ENCODE data around the gene RAB3C.

RAB3C gene

DNA sequence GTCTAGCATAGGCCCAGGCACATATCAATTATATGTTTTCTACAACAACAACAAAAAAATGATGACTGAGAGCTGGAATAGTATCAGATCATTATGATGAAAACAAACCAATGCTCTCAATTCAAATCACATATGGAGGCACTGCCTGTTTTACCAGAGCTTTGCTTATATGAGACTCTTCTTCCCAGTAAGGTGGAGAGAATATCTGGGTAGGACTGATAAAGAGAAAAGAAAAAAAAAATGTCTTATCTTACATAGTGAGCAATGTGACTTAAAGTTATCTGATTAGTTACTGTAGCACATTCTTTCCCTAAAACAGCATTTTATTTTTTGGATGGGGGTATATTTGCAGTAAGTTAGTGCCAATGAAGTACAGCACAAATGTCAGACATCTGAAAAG lies 154.8 kb downstream of the RAB3C start:
- no peak for DNase-seq

DNA sequence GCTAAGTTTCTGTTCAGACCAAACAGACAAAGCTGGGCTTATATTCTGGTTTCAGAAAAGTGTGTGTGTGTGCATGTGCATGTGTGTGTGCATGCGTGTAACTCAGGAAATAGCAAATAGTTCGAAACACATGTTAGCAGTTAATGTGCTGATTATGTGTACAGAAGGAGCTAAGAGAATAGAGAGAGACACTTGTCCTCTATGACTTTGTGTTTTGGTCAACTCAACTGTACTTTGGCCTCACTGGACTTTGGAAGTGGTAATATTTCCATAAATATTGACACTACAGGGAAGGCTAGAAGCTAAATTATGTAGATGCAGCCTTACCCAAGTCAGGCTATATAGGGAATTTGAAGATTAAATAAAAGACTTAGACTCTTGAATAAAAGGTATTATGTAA lies 155.5 kb downstream of the RAB3C start:
- DNase-seq: no peak

DNA sequence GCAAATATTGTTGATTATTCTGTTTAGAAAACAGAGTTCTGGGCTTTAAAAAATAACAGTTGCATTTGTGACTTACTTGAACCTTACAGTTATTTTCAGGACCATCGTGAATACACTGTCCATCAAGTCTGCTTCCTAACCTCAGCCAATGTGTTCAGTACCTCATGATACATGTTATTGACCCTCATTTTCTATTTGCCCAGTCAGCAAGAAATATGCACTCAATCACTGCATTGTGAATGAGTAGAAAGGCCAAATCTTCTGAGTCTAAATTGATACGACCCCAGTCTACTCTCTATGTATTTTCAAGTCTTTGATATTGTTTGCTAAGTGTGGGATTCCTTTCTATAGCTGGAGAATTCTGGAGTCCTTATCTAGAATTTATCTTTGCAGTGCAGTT lies 156.2 kb downstream of the RAB3C start:
- no peak for DNase-seq

DNA sequence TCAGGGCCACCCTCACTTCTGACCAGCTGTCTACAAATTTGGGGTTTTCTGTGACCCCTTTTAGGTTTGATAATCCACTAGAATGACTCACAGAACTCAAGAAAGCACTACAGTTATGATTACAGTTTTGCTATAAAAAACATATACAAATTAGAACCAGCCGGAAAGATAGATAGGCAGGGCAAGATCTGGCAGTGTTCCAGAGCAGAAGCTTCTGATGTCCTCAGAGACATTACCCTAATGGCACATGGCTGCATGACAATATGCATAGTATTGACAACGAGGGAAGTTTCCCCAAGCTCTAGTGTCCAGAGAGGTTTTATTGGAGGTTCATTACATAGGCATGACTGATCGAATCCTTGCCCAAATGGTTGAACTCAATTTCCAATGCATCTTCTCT lies 158.1 kb downstream of the RAB3C start:
- no peak for DNase-seq

DNA sequence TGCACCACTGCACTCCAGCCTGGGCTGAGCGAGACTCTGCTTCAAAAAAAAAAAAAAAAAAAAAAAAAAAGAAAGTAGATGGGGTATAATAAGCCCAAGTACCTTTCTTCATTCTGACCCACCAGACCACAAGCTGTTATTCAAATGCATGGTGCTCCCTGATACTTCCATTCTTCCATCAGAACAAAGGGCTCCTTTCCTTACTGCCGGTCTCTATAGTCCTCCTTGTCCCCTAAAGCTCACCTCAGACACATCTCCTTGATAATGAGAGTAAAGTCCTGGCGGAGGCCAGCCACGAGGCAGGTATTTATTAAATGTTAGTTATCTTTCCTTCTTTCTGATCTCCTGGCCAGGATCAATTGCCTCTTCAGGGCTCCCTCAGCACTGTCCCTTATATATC lies 162.5 kb downstream of the RAB3C start:
- DNase-seq: no peak

DNA sequence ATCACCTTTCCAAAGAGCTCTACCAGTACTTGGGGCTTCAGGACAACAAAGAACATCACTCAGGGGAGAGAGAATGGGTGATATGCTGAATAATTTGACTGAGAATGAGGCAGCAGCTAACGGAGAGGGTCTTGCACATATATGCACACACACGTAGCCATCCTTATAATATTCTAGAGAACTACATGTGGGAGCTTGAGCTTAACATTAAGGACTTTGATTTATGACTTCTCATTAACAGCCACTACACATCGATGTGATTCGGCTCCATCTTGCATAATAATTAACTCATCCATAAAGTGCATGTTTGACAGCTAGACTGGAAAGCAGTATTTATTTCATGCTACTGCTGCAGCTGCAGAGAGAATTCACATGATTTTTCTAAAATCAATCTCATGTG lies 163.4 kb downstream of the RAB3C start:
- no peak for DNase-seq

DNA sequence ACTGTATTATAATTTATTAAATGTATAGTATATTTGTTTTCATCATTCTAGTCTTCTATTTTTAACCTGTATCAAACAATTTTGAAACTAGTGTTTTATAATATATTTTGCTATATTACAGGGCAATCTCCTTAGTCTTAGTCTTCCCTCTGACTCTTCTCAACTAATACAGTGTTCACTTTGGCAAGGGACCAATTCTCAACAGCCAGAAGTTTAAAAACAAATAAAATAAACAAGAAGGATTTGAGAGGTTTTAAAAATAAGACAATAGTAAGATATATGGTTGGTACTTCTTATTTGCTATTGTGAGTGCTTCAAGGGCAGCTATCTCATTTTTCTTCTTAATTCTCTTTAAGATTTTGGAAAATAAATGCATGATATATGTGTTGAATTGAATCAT lies 167.2 kb downstream of the RAB3C start:
- no peak for DNase-seq

DNA sequence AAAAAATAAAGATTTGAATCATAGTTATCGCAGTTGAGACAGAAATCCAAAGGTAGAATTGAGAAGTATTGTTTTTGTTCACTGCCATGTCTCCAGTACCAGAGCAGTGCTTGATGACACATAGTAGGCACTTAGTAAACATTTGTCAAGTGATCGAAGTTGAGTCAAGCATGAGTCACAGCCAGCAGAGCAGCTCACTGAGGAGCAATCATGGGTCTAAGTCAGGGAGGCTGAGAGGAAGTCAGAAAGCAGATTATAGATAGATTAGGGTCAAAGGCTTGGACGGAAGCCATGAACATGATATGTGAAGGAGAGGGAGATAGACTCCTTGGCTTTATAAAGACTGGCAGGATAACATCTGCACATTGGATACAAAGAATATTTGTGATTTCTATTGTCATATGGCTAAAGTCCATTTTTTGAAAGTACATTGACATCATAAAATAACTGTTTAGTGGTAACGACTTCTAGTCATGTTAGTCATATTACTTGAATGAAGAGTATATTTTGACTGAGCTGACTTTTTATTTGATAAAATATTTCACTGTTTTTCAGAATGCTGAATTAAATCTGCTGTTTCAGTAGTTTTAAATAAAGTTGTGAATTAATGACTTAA lies 168.5 kb downstream of the RAB3C start:
- no peak for DNase-seq

DNA sequence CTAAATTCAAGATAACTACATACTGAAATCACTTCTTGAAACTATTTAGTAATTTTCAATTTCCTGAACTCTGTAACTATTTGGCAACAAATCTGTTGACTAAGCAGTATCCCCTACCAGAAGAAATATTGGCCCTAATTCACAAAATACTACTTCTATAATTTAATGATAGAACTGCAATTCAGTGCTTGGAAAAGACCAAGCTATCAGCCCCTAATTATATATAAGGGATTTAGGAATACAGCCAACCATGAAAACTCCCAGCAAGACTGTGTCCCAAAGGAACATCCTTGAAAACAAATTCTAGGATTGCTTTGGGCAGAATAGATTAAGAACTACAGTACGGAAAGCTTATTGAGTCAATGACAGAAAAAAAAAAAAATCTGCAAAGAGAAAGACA lies 169.2 kb downstream of the RAB3C start:
- no peak for DNase-seq

DNA sequence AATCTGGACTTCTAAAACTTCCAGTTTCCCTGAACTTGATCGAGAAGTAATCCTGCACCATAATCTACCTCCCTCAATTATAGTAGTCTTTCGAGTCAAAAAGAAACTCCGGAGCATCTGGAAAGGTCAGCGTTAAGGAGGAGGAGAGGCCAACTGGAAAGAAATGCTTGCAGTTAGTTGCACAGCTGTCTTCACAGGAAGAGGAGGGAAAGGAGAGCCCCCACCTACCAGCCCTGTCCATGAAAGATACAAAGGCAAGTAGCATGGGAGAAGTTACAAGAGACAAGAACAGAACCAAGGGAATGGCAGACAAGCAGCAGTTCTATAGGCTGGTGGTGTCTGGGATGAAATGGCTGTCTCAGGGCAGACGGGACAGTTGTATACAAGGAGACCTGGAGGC lies 170.6 kb downstream of the RAB3C start:
- DNase-seq: no peak

DNA sequence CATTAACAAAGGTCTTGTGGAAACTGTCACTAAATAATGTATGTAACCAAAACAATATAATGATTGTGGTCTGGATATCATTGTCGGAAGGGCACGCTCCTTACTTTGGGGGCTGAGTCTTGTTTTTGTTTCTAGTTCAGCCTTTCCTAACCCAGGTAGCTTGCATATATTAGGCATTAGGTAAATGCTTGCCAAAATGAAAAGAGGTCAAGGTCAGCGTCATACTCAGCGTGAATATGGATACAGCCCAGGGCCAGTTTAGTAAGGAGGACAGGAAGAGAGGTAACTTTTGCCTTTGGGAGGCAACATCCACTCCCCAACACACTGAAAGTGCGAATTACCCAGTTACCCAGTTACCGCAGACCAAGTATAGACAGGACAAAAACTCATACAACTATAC lies 171.4 kb downstream of the RAB3C start:
- no peak for DNase-seq

DNA sequence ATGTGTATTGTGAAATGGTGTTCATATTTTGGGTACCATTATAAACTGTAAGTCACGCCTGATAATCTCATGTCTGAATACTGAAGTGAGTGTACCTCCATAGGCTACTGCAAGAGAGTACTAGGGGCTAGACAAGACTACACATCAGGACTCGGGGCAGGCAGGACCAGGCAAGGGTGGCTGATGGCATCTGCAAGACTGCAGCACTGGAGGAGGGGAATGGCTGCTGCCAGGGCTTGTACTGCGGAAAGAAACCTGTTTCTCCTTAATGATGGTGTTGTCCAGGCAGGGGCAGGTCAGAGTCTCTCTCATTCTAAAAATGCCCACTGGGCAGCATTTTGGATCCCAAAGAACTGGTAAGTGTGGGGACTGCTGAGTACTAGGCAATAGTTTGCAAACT lies 172.5 kb downstream of the RAB3C start:
- no peak for DNase-seq

DNA sequence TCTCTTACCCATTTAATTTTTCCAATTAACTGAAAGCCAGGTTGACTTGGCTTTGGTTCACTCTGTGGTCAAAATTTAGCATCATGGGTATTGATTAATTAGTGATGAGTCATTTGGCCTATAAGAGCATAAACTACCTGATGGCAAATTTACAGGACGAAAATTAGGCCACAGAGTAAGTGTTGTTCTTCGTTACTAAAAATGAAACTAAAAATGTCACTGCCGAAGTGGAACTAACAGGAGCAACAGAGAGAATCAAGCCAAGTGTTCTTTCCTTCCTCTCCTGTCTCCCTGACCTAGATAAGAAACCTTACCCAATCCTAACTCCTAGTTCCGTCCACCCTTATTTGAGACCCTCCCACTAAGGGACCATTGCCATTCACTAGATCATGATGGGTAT lies 176.9 kb downstream of the RAB3C start:
- no peak for DNase-seq

DNA sequence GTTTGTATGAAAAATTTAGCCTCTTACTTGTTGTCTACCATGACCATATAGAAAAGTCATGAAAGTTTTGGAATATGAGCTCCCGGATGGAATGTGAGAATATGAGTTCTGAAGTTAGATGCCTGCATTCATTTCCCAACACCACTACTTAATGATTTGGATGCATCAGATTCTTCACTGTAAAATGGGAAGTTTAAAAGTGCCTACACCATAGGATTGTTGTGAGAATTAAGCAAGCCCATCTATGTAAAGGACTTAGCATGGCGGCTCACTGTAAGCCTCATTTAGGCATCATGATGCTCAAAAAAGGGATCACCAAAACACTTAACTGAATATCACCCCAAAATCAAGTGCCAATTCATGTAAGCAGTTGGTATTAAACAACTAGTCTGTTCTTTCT lies 177.3 kb downstream of the RAB3C start:
- DNase-seq: no peak

DNA sequence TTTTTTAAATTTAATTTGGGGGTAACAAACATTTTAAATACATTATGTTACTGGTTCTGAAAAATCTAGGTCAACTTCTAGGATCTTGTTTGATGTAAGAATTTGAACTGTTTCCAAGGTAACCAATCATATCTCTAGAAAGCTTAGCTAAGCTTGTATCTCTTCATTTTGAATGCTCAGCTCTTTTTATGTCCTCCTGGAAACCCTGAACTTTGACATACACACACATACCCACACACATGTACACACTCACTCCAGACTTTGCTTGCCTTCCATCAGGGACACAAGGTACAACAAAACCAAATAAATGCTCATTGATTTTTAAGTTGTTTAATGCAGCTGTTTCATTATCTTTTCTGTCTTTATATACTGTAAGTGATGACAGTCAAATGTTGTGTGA lies 178.5 kb downstream of the RAB3C start:
- DNase-seq: no peak

DNA sequence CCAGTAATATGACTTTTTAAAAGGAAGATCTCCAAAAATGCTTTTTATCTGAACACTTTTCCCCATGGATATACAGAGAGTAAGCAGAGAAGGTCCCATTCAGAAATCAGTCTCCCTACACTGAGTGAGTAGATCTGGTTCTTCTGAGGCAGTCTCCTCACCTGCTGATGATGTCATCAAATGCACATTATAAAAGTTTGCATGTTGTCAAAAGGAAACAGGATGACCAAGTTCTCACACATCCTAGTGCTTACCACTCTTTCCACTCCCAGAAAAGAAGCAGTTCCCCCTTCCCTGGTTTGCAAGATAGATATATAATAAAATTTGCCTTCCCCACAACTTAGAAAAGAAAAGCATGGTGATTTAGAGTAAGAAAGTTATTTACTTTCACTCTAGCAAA lies 180.5 kb downstream of the RAB3C start:
- no peak for DNase-seq

DNA sequence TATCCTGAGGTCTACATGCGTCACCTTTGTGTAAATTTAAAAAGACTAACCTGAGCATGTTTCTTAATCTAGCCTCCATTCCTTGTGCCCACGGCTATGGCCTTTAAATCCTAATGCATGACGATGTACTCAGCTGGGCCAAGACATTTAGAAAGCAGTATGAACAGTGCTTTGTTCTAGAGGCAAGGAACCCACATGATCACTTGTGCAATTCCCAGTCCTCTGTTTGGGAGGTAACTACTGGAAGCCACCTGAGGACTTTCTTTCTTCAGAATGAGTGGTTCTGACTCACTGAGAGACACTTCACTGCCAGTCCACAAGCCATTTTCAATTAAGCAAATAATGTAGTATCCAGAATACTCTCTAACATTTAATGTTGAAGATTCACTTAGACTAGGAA lies 181.3 kb downstream of the RAB3C start:
- DNase-seq: no peak

DNA sequence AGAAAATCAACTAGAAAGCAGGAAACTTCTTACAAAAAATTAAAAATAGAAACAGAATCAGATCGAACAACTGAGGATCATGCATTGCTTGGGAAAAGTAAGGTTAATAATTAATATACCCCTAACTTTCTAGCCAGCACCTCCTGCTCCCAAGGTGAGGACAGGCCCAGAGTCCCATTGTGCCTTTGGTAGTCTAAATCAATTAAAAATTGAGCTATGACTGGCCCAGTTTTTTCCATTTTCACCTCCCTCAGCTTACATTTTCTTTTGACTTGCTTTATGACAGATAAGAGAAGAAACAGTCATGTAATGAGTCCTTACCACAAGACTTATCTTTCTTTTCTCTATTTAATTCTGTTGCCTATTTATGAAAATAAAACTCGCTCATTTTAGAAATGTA lies 182.2 kb downstream of the RAB3C start:
- DNase-seq: no peak

DNA sequence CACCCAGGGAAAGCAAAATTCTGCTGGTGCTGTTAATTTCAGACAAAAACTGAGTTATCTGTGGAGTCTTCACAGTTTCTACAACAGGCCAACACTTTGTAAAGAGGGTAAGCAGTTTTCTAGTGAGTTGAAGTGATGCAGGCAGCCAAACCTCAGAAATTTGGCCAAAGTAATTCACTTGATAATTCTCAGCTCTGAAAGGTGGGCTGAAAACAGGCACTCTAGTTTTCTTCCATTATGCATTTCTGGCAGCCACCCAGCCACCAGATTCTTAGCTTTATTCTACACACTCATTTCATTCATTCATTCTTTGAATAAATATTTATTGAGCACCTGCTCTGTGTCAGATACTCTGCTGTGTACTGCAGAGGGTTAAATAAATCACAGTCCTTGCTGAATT lies 184.2 kb downstream of the RAB3C start:
- DNase-seq: no peak

DNA sequence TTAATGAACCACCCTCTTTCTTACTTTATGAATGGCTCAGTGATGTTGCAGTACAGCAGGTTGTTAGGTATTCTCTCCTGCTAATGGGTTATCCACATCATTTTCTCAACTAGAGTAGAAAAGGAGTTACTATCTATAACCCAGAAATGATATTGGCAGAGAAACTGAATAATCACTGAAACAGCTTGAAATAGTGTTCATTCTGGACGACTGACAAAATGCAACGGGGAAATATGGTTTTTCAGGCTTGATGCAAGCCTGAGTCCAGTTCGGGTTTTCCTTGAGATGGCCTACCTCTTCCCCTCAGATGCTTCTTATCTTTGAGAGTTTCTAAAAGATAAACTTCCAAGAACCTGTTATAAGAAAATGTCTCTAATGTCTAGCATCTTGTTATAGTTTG lies 187.3 kb downstream of the RAB3C start:
- DNase-seq: no peak

DNA sequence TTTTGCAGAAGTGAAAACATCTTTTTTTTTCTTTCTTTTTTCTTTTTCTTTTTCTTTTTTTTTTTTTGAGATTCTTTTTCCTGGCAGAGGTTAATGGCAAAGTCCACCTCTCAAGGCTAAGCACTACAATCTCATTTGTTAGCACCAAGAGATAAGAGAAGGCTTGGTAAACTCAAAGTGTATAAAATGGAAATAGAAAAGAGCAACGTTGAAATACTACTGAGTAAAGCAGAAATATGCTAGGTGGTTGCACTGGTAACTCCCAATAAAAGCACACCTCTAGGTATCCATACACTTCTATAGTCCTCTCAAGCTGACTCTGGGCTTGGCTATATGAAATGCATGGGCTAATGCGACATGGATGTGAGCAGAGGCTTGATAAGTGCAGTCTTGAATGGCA lies 188.9 kb downstream of the RAB3C start:
- DNase-seq: no peak

DNA sequence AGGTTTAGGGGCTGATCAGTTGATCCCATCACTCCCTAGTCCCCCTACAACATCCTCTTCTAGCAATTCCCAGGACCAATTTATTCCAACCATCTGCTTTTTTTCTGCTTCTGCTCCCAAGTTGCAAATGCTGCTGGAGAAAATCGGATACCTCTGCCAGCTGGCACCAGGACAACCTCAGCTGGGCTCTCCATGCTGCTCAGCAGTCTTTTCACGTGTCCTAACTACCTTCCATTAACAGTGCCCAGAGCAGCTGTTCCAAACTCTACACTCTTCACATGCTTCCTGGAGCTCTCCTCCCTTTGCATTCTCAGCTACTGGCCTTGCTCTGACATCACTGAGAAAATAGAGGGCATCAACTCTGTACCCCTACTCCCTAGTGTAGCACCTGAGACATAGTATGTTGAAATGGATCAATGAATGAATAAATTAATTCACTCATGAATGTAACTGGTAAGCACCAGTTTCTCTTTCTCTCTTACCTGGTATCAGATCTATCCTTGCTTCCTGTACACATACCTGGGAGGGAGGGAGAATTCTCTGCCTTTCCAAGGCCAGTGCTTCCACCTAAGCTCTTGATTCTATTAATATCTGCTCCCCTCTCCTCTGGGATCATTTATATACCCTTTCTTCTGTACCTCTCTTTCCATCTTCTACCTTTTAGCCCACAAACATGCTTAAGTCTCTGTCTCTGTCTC lies 191.0 kb downstream of the RAB3C start:
- peak; percentile 82 for DNase-seq

DNA sequence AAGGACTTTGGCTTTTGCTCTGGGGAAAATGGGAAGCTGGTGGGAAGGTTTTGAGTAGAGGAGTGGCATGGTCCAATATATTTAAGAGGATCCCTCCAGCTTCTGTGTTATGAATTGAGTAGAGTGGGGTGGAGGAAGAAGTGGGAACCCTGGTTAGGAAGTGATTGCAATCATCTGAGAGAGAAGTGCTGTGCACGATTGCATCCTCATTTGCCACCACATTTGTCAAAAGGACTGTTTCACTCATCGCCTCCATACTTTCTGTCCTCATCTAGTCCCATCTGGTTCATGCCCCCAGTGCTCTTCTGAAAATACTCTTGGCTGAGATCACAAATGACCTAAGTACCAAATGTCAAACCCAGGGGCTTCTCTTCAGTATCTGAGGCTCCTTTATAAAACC lies 192.1 kb downstream of the RAB3C start:
- no peak for DNase-seq

DNA sequence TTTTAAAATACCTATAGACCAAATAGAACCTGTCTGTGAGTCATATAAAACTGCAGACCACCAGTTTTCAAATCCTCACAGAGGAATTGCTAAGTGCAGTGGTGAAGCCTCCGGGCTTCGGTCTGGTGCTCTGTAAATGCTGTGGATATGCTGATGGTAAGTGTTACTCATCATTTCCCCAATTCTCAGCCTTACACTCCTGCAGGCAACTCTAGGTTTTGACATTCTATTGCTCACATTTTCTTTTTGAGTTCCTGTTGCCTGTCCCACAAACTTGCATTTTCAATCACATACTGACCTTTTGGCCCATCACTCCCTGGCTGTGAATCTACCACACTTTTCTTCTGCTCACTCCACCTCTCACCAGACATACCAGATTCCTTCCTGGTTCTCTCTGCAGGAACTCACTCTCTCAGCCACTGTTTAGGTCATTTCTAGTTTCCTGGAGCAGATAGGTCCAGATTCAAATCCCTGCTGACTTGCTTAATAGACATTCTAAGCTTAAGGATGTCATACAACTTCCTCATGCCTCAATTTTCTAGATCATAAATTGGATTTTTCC lies 192.9 kb downstream of the RAB3C start:
- no peak for DNase-seq

DNA sequence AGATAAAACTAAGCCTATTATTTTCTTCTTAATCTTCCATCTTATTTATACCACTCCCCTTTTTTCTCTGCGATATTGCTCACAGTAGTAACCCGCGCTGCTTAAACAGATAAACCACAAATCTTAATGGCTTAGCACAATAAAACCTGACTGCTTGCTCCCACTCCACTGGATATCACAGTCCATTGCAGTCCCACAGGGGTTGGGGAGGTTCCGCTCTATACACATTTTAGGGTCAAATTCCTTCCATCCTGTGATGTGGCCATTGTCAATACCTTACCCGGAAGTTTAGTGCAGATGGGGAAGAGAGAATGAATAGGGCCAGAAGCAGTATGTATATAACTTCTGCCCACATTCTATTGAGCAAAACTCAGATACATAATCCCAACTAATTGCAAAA lies 193.7 kb downstream of the RAB3C start:
- no peak for DNase-seq

All from NCI-H1092 (cell line).